ENCODE data around the gene U2AF2. TPM values are rescaled to one million over a fixed set of nuclear protein-coding genes. Genes with fewer than 3 reads are reported as not detected.
A peak's percentile ranks its signal among the peaks of the same experiment; 100 is the strongest.

U2AF2 gene
- total RNA-seq, 1 experiment from 2014 or later = 323 TPM

GRCh38 chr19:55642153-55643002 lies 12.5 kb upstream of the U2AF2 start:
- no peaks in the 10 kb centered on the region for H3K27me3 ChIP-seq (ENCODE audit: insufficient read depth, low read depth)
- H3K4me3 ChIP-seq = peak overlapping the region; percentile 66
- TF ChIP-seq CTCF (conservative IDR thresholded peaks at IDR 0.05) (no peak), EZH2 (IDR thresholded peaks at IDR 0.05; ENCODE audit: low read depth) (no peak)
- peaks cover 53% of the 10 kb centered on the region for H3K79me2 ChIP-seq (ENCODE audit: low read depth)
- TSS peak; percentile 37 for BruUV-seq (replicated peaks)
- no peaks in the 10 kb centered on the region for H3K9me2 ChIP-seq (ENCODE audit: insufficient read depth)
- ChIA-PET POLR2A (ENCODE audit: unreplicated experiment) (interaction anchor here (0.6 to 1.2 kb wide), 5 partner anchors 12 to 1179 kb away, joined by 3 to 14 read pairs (median 8); partner anchors contain the start of genes LENG9 and ZSCAN5A), CTCF (interaction anchor here (0.6 kb wide), 1 partner anchor 16 kb away, joined by 6 read pairs; no protein-coding TSS in a partner anchor)
- H3K27ac ChIP-seq = peak overlapping the region; percentile 44
- peaks cover 11% of the 10 kb centered on the region for H4K20me1 ChIP-seq (ENCODE audit: insufficient read depth)
- peak overlapping the region; percentile 90 for H3K4me2 ChIP-seq
- peaks cover 9% of the 10 kb centered on the region for H3K36me3 ChIP-seq (ENCODE audit: low read depth)
- DNase-seq = peak in 1 of 2 experiments; percentile 29
- H3K9me3 ChIP-seq (ENCODE audit: insufficient read depth, low read depth) = no peaks in the 10 kb centered on the region
- H3K4me1 ChIP-seq (replicated peaks; ENCODE audit: insufficient read depth) = peaks cover 8% of the 10 kb centered on the region
- H2AFZ ChIP-seq = peak overlapping the region; percentile 59; the same call in 1 of the 2 replicates
- H3F3A ChIP-seq (ENCODE audit: insufficient read depth, low read depth) = peaks cover 59% of the 10 kb centered on the region; the same call in 1 of the 2 replicates
- intact Hi-C loops (cut with micrococcal nuclease; ENCODE audit: unreplicated experiment) = loop anchor here (1.0 kb wide), 2 partner anchors 12 to 33 kb away; partner anchors contain the start of gene EPN1

- ChIA-PET CTCF (no interaction called here), POLR2A (ENCODE audit: unreplicated experiment) (interaction anchor here (0.6 to 1.2 kb wide), 4 partner anchors 11 to 671 kb away, joined by 3 to 13 read pairs (median 7); partner anchors contain the start of genes NAT14 and ZSCAN5A)
- no peaks in the 10 kb centered on the region for H3K9me3 ChIP-seq (ENCODE audit: insufficient read depth, low read depth)
- no peaks in the 10 kb centered on the region for H3K9me2 ChIP-seq (ENCODE audit: insufficient read depth)
- peaks cover 58% of the 10 kb centered on the region; the same call in 1 of the 2 replicates for H3F3A ChIP-seq (ENCODE audit: insufficient read depth, low read depth)
- H3K4me2 ChIP-seq = peak within 1 kb of the TSS; percentile 90
- peak within 1 kb of the TSS; percentile 59 for H2AFZ ChIP-seq
- peaks cover 11% of the 10 kb centered on the region for H4K20me1 ChIP-seq (ENCODE audit: insufficient read depth)
- DNase-seq = peak; percentile 74 to 79
- H3K79me2 ChIP-seq (ENCODE audit: low read depth) = peaks cover 50% of the 10 kb centered on the region
- peak within 1 kb of the TSS; percentile 44 for H3K27ac ChIP-seq
- no peaks in the 10 kb centered on the region for H3K27me3 ChIP-seq (ENCODE audit: insufficient read depth, low read depth)
- H3K4me1 ChIP-seq (replicated peaks; ENCODE audit: insufficient read depth) = peaks cover 8% of the 10 kb centered on the region
- H3K36me3 ChIP-seq (ENCODE audit: low read depth) = peaks cover 9% of the 10 kb centered on the region
- H3K4me3 ChIP-seq = peak within 1 kb of the TSS; percentile 66
- BruUV-seq (replicated peaks) = no TSS peak
- intact Hi-C loops (cut with micrococcal nuclease; ENCODE audit: unreplicated experiment) = loop anchor here (1.0 kb wide), 2 partner anchors 11 to 32 kb away; partner anchors contain the start of gene EPN1
- TF ChIP-seq CTCF (conservative IDR thresholded peaks at IDR 0.05) = no peak
- no peak for TF ChIP-seq EZH2 (IDR thresholded peaks at IDR 0.05; ENCODE audit: low read depth)
Observed at GRCh38 chr19:55643003-55643886, 11.6 kb upstream of the U2AF2 start, which contains the start of gene ZNF581. Gene ZNF581, plus strand, starts transcription at chr19:55643649. Its CDS starts 923 bp downstream, at chr19:55644572.

- H3K27ac ChIP-seq = peak overlapping the region; percentile 44
- BruUV-seq (replicated peaks) = no TSS peak
- intact Hi-C loops (cut with micrococcal nuclease; ENCODE audit: unreplicated experiment) = loop anchor here (1.0 kb wide), 2 partner anchors 10 to 31 kb away; partner anchors contain the start of gene EPN1
- H3K9me2 ChIP-seq (ENCODE audit: insufficient read depth) = no peaks in the 10 kb centered on the region
- no peak for TF ChIP-seq CTCF (conservative IDR thresholded peaks at IDR 0.05)
- no peak for TF ChIP-seq EZH2 (IDR thresholded peaks at IDR 0.05; ENCODE audit: low read depth)
- peak overlapping the region; percentile 59; the same call in 1 of the 2 replicates for H2AFZ ChIP-seq
- no peak for DNase-seq
- CTCF ChIA-PET = no interaction called here
- H3K36me3 ChIP-seq (ENCODE audit: low read depth) = peaks cover 6% of the 10 kb centered on the region
- H3K4me2 ChIP-seq = peak overlapping the region; percentile 90
- H3F3A ChIP-seq (ENCODE audit: insufficient read depth, low read depth) = peaks cover 52% of the 10 kb centered on the region; the same call in 1 of the 2 replicates
- H3K79me2 ChIP-seq (ENCODE audit: low read depth) = peaks cover 50% of the 10 kb centered on the region
- H4K20me1 ChIP-seq (ENCODE audit: insufficient read depth) = peaks cover 11% of the 10 kb centered on the region
- H3K27me3 ChIP-seq (ENCODE audit: insufficient read depth, low read depth) = no peaks in the 10 kb centered on the region
- POLR2A ChIA-PET (ENCODE audit: unreplicated experiment) = no interaction called here
- H3K4me1 ChIP-seq (replicated peaks; ENCODE audit: insufficient read depth) = peaks cover 8% of the 10 kb centered on the region
- no peaks in the 10 kb centered on the region for H3K9me3 ChIP-seq (ENCODE audit: insufficient read depth, low read depth)
- peak overlapping the region; percentile 66 for H3K4me3 ChIP-seq
Observed at GRCh38 chr19:55643887-55644176, 11.0 kb upstream of the U2AF2 start.
